ENCODE measurements around the gene CSRP1.
"Not testable (repeated sequence)": the region's sequence is repeated elsewhere in the genome, so short reads cannot be mapped to it uniquely, and the experiment has no call there.

CSRP1 gene

GRCh38 chr1:201497935-201498509 lies 8.9 kb downstream of the CSRP1 start:
- no peak for DNase-seq (ENCODE audit: low spot score)

- no peak for DNase-seq (ENCODE audit: low spot score)
Measured at GRCh38 chr1:201496296-201496690, 10.6 kb downstream of the CSRP1 start.

- DNase-seq (ENCODE audit: low spot score), result no peak
Measured at GRCh38 chr1:201495551-201496295, 11.2 kb downstream of the CSRP1 start.

GRCh38 chr1:201493757-201494617 lies 12.9 kb downstream of the CSRP1 start:
- no peak for DNase-seq (ENCODE audit: low spot score)

- not testable (repeated sequence) for DNase-seq (ENCODE audit: low spot score)
Measured at GRCh38 chr1:201493026-201493656, 13.8 kb downstream of the CSRP1 start.

- no peak for DNase-seq (ENCODE audit: low spot score)
Measured at GRCh38 chr1:201491896-201492511, 14.9 kb downstream of the CSRP1 start.

GRCh38 chr1:201490708-201491131 lies 16.2 kb downstream of the CSRP1 start:
- DNase-seq (ENCODE audit: low spot score), result no peak

- DNase-seq (ENCODE audit: low spot score), result no peak
Measured at GRCh38 chr1:201489643-201490261, 17.2 kb downstream of the CSRP1 start.

GRCh38 chr1:201488830-201489589 lies 17.9 kb downstream of the CSRP1 start:
- peak; percentile 95 for DNase-seq (ENCODE audit: low spot score)

GRCh38 chr1:201487742-201488141 lies 19.2 kb downstream of the CSRP1 start:
- no peak for DNase-seq (ENCODE audit: low spot score)

- DNase-seq (ENCODE audit: low spot score), result no peak
Measured at GRCh38 chr1:201486187-201486586, 20.7 kb downstream of the CSRP1 start.

- DNase-seq (ENCODE audit: low spot score), result no peak
Measured at GRCh38 chr1:201485184-201485774, 21.6 kb downstream of the CSRP1 start.

GRCh38 chr1:201483373-201483949 lies 23.5 kb downstream of the CSRP1 start:
- DNase-seq (ENCODE audit: low spot score), result no peak

GRCh38 chr1:201482755-201483154 lies 24.2 kb downstream of the CSRP1 start:
- no peak for DNase-seq (ENCODE audit: low spot score)

- peak; percentile 83 for DNase-seq (ENCODE audit: low spot score)
Measured at GRCh38 chr1:201481761-201482493, 25.0 kb downstream of the CSRP1 start.

- no peak for DNase-seq (ENCODE audit: low spot score)
Measured at GRCh38 chr1:201481004-201481380, 25.9 kb downstream of the CSRP1 start.

GRCh38 chr1:201480231-201481003 lies 26.5 kb downstream of the CSRP1 start:
- DNase-seq (ENCODE audit: low spot score), result no peak

- DNase-seq (ENCODE audit: low spot score), result no peak
Measured at GRCh38 chr1:201479201-201479730, 27.7 kb downstream of the CSRP1 start.

Data from hepatic stellate cell (primary cell).